Stimulated activated CD4-positive, alpha-beta T cell treated with anti-CD3 and anti-CD28 coated beads, Interleukin-1b, Interleukin-23, amount 100 ng/mL, for 24 hours (primary cell): ENCODE measurements around the gene SOX21.
A peak's percentile ranks its signal among the peaks of the same experiment; 100 is the strongest.

Experiments
- DNase-seq, 4 experiments: peaks; one replicate each; pipeline ENCODE4 v3.0.0-alpha.2; 2020; ENCODE audit warnings: low read depth in 4 of 4, low spot score in 1 of 4

SOX21 gene

GRCh38 chr13:94679614-94680013 lies 32.7 kb downstream of the SOX21 start:
- no peak for DNase-seq

GRCh38 chr13:94678845-94679244 lies 33.5 kb downstream of the SOX21 start:
- DNase-seq = no peak

- no peak for DNase-seq
Measured at GRCh38 chr13:94677799-94678198, 34.5 kb downstream of the SOX21 start.

- DNase-seq = peak; percentile 19 to 44 (median 37)
Measured at GRCh38 chr13:94674609-94675348, 37.6 kb downstream of the SOX21 start.

- DNase-seq = no peak
Measured at GRCh38 chr13:94673851-94674250, 38.5 kb downstream of the SOX21 start.

GRCh38 chr13:94672400-94672799 lies 39.9 kb downstream of the SOX21 start:
- DNase-seq = no peak

GRCh38 chr13:94667190-94667589 lies 45.2 kb downstream of the SOX21 start:
- DNase-seq = no peak

- DNase-seq = no peak
Measured at GRCh38 chr13:94666065-94666464, 46.3 kb downstream of the SOX21 start.

- DNase-seq = no peak
Measured at GRCh38 chr13:94664889-94665288, 47.5 kb downstream of the SOX21 start.

GRCh38 chr13:94662274-94662945 lies 49.9 kb downstream of the SOX21 start:
- no peak for DNase-seq

- DNase-seq = no peak
Measured at GRCh38 chr13:94661406-94661805, 50.9 kb downstream of the SOX21 start.

GRCh38 chr13:94660695-94661326 lies 51.5 kb downstream of the SOX21 start:
- DNase-seq = no peak
